GM12874 (cell line): ENCODE measurements around the gene NANOS3.

Source experiments
- CTCF ChIP-seq: IDR thresholded peaks from 2 replicates; pipeline ENCODE4 v1.5.1; 2011; ENCODE audit warnings: low read depth, mild to moderate bottlenecking, control low read depth, low read length, moderate library complexity; ENCODE audit not compliant: insufficient read depth

The NANOS3 gene

GRCh38 chr19:13917888-13918406 is 41.0 kb downstream of the NANOS3 start:
- no peak for TF ChIP-seq CTCF

GRCh38 chr19:13918726-13919411 is 41.9 kb downstream of the NANOS3 start:
- TF ChIP-seq CTCF = no peak

GRCh38 chr19:13920524-13920923 is 43.6 kb downstream of the NANOS3 start:
- TF ChIP-seq CTCF = no peak

- no peak for TF ChIP-seq CTCF
These were observed 44.2 kb downstream of the NANOS3 start for GRCh38 chr19:13920940-13921747.

- TF ChIP-seq CTCF = no peak
These were observed 46.5 kb downstream of the NANOS3 start for GRCh38 chr19:13923194-13923987.

GRCh38 chr19:13926010-13926409 is 49.1 kb downstream of the NANOS3 start:
- no peak for TF ChIP-seq CTCF

- TF ChIP-seq CTCF = no peak
These were observed 49.8 kb downstream of the NANOS3 start for GRCh38 chr19:13926715-13927114.
